Endothelial cell of hepatic sinusoid (primary cell): ENCODE results near the gene MAML2.

Experiments
- in situ Hi-C: cut with HindIII; loops from 2 replicates; pipeline ENCODE4 v1.10.0; 2017; ENCODE audit warnings: low sequenced_read_pairs

The MAML2 gene

DNA sequence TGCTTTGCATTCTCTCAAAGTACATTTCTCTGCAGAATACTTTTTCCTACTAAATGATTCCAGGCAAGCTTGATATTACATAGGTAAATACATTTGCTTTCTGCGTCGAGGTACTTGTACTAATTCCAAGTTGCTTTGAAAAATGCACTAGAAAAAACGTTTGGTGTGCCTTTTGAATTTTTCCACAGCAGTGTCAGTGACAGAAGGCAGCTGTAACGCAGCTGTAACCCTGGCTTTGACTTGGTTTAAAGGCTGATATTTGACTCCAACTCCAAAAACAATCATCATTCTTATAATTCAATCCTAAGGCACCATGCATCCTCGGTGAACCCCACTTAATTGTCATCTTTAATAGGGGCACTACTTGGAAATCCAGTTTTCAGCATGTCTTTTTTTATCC lies 125.0 kb downstream of the MAML2 start:
- in situ Hi-C loops: no loop called here

DNA sequence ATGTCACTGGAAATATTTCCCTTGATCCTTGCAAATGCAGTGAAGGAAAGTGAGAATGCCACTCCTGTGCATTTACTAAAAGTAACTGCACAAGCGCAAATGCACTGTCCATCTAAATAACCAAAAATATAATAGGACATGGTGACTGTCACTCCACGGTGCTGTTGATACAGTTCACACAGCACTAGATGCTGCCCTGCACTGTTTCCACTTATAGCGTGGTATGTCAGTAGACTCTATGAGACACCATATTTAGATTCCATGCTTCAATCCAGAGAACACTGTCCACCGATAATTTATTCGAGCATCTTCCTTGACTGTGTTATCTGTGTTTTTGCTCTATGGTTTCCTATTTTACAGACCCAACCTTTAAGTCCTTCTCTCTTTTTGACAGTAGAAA lies 125.8 kb downstream of the MAML2 start:
- in situ Hi-C loops: no loop called here

DNA sequence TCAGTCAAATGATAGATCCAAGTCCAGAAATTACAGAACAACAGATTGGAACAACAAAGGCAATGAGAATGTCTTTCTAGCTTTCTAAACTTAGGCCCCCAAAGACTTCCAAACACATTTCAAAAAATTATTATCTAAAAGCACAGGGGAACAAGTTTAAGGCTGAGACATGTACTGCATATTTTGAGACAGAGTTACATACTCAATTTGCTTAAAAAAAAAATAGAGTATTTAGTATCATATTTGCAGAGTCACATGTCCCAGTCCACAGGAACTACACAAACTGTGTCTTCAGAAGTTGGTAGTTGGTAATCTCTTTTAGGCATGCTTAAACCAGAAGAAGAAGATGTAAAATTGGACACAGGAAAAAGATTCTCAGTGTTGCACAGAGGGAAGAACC lies 127.2 kb downstream of the MAML2 start:
- in situ Hi-C loops: no loop called here

DNA sequence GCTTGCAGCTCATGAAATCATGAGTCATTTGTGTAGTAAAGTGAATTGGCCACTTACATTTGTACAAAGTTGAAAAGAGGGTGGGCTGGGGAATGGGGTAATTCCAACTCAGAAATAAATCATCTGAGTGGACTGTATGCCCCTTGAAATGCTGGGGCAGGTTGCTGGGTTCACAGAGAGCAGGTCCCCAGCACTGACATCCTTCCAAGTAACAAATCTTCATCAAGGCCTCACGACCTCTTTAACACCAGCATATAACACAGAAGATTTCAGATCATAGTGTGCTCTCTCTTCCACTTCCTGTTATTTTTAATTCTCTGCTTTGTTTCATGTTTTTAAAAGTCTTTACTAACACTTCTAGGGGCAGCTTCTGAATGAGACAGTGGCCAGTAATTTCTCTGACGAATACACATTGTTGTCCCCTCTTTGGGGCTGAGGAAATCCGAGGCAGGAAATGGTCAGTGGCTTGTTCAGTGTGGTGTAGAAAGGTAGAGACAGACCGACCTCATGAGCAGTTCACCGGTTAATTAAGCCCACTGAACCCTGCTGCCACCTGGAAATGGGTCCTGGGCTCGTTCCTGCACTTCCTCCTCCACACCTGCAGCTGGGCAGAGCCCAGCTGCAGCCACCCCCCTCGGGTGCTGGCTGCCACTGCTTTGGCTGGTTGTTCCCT lies 127.7 kb downstream of the MAML2 start:
- in situ Hi-C loops: no loop called here

DNA sequence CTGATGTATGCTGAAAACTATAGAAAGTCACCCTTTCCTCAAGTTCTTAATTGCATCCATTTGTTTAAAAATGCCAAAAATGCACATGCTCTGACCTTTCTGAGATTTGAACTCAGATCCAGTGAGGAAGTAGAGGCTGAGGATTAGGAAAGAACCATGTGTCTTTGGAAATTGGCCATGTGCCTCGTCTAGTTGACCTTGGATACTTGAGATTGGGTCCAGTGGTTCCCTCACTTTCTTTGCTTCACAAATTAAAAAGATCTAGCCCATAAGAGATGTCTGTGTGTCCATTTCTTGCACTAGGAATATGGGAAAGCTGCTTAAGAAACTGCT lies 128.3 kb downstream of the MAML2 start:
- in situ Hi-C loops: no loop called here

DNA sequence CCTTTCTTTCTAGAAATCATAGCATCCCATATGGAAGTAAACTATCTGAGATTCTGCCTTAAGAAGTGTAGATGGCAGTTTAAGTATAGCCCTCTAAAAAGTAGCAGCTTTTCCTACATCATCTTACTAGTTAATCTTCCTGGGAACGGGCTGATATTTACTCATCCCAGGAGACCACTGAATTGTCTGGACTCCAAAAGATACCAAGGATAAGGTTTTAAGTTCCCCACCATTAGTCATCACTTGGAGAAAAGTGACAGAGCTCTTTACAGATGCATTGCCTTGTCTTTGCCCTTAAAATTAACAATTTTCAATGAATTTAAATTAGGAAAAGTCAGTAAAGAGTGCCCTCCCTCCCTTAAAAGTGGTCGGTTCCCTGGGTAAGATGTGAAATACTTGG lies 129.5 kb downstream of the MAML2 start:
- in situ Hi-C loops: no loop called here

DNA sequence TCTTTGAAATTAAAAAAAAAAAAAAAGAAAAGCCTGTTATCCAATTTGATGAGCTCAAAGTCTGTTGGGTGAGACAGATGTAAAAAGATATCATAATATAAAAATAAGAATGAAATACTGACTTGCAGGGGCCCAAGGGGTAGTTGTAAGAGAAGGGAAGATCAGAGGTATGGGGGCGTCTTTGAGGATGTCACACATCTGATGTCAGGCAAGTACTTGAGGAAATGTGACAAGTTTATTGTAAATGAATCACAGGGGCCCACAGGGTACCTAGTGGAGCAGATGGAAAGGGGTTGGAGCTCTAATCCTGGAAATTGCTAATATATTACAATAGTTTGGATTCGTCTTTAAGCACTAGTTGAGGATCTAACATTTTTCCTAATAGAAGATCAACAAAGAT lies 131.6 kb downstream of the MAML2 start:
- in situ Hi-C loops: no loop called here

DNA sequence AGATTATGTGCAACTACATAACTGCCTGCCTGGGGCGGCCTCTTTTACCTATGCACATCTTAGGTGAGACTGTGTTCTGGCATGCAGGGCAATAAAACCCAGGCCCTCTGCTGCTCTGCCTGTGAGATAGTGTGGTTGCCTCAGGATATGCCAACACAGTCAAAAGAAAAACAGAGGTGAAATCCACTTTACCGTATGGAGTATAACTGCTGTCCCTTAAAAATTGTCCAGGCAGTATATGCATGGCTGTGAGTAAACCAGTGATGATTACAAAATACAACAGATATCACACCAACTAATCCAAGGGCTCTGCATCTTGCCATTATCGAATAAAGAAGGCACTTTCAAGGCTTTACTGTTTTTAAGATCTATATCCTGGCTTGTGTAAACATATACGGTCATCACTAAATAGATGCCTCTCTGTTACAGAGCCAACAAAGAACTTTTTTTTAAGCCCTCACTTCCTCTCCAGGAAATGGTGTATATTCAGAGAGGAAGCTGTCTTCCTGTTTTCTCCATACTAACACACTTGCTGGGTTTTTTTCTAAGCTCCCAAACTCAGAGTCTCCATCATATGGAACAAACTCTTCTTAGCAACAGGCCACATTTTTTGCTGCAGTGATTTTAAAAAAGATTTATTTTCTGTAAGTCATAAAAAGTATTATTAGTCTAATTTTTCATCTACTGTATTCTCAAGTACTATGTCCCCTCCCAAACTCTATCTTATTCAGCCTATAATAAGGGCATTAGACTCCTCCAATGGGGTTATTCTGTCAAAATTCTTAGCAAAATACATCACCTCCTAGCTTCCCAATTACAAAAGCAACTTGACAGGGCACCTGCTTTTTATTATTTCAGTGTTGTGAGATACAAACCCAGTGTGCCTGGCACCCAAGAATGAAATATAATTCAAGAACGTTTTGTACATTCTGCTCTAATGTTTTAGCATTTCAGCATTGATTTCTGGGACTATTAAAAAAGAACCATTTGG lies 135.2 kb downstream of the MAML2 start:
- in situ Hi-C loops: no loop called here

DNA sequence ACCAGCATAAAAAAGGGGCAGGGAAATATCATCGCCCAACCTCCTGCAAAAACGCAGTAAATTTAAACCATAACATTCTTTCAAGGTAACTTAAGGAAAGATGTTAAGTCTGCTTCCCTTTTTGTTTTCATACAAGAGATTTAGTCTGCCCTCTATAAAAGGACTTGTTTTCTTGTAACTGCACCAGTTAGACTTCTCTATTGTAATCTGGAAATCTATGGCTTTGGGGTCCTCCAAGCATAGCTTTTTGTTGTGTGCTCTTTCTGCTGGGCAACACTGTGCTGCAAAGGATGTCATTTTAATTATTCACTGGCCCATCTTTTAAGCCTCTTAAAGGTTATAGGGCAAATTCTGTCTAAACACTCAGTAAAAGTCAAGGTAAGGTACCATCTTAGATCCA lies 136.0 kb downstream of the MAML2 start:
- in situ Hi-C loops: no loop called here

DNA sequence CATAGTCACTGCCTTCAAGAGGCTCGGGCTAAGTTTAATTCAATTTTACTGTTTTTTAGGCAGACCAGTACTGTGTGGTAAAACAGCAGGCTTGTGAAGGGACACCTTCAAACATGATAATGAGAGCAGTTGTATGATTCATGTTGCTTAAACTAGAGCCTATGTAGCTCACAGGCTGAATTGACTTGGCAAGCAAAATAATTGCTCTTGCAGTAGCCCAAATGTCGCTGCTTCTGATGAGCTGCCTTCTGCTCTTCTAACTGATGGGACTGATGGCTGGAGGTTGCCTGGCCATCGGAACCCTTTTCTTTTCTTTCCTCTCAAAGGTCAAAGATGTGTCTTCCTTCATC lies 137.6 kb downstream of the MAML2 start:
- in situ Hi-C loops: no loop called here

DNA sequence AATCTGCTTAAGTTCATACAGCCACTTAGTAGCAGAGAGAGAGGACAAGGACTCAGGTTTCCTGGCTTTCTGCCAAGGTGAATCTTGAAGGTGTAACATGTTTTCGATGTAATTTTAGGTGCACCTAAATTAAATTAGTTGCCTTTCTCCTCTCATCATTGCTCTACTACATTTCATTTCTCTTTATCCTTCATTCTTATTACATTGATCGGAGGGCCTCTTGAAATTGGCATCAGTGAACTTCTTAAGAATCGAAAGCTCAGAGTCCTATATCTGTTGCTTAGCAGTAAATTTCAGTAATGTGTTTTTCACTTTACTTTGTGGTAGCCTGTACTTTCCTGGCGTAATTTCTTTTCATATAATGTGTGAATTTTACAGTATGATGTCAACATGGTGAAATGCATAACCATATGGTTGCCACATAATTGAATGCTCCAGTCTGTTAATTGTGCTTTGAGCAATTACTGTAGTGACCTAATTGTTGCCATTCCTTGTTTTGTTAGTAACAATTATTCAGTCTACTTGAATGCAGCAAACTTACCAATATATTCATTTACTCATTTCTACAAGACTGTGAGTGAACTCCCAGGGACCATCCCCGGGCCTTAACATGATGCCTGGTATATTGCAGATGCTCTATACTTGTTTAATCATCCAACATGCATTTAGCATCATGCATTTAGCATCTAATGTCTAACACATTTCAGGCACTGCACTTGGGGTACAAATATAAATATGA lies 138.1 kb downstream of the MAML2 start:
- in situ Hi-C loops: loop anchor here (5.0 kb wide), 1 partner anchor 52 kb away; no protein-coding TSS in a partner anchor

DNA sequence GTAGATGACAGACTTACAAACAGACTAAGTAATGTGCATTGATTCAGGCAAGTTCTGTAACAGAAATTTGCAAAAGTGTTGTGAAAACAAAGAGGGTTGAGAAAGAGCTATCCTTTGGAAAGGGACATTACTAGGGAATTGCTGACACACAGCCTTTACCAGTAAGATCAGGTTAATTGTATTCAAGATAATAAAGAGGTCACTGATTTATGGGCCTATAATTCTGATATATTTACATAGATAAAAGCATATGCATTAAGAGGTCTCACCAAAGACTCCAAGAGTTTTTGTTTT lies 138.7 kb downstream of the MAML2 start:
- in situ Hi-C loops: loop anchor here (5.0 kb wide), 1 partner anchor 53 kb away; no protein-coding TSS in a partner anchor

DNA sequence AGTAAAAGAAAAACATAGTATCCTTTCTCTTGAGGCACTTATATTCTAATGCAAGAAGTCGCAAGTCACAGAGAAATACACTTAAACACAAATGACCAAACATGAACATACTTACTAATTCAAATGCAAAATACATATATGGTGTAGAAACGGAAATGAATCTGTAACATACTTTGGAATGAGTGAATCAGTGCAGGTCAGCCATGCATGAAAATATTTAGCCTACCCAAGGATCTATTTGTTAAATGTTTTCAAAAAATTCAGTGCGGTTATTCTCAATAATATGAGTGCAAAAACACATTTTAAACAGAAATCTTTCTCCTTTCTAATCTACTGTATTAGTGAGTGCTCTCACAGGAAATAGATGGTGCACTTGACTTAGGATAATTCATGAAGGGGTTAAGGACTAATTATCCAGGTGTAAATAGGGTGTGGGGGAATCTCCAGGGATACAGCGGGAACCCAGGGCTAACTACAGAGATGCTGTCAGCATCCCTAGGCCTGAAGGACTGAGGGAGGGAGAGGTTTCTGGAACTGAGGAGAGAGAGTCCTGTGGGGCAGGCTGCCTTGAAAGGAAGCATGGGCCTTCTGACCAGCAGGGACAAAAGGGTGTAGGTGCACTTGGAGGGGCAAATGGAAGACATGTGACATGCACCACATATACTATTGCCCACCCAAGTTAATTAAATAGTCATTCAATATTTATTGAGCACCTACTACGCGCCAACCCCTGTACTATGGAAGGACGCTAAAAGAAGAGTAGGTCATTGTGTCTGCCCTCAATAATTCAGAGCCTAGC lies 139.2 kb downstream of the MAML2 start:
- in situ Hi-C loops: loop anchor here (5.0 kb wide), 1 partner anchor 54 kb away; no protein-coding TSS in a partner anchor

DNA sequence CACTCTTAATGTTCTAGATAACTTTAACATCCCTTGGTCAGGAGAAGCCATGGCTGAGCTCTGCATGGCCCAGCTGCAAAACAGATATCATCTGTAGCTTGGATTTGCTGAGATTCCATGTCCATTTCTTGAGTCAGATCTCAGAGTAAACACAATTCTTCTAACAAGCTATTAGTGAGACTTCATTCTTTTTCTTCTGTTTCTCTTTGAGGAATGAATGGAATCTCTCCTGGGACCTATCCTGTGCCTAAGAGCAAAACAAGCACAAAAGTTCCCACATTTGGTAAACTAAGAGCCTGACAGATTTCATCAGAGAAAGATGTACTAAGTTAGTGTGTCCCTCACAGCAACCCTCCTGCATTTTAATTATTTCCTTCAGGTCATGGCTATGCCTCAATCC lies 142.8 kb downstream of the MAML2 start:
- in situ Hi-C loops: loop anchor here (5.0 kb wide), 1 partner anchor 57 kb away; no protein-coding TSS in a partner anchor

DNA sequence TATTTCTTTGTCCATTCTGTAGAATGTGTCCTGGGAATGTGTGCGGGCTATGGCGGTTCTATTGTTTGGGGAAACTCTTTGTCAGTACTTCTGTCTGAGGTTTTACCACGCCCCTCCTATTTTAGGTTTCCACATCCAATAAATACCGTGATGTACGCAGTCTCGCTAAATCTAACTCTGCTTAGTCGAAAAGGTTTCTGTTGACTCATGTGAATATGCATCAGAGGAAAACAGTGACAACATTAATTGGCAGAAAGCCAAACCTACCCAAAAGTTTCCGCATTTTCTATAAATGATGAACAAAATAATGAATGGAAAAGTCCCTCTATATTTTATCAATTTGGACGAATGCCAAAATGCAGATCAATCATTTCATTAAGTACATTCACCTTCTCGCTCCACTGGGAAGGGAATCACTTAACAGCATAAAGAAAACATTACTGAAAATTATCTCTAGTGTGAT lies 143.4 kb downstream of the MAML2 start:
- in situ Hi-C loops: loop anchor here (5.0 kb wide), 1 partner anchor 58 kb away; no protein-coding TSS in a partner anchor

DNA sequence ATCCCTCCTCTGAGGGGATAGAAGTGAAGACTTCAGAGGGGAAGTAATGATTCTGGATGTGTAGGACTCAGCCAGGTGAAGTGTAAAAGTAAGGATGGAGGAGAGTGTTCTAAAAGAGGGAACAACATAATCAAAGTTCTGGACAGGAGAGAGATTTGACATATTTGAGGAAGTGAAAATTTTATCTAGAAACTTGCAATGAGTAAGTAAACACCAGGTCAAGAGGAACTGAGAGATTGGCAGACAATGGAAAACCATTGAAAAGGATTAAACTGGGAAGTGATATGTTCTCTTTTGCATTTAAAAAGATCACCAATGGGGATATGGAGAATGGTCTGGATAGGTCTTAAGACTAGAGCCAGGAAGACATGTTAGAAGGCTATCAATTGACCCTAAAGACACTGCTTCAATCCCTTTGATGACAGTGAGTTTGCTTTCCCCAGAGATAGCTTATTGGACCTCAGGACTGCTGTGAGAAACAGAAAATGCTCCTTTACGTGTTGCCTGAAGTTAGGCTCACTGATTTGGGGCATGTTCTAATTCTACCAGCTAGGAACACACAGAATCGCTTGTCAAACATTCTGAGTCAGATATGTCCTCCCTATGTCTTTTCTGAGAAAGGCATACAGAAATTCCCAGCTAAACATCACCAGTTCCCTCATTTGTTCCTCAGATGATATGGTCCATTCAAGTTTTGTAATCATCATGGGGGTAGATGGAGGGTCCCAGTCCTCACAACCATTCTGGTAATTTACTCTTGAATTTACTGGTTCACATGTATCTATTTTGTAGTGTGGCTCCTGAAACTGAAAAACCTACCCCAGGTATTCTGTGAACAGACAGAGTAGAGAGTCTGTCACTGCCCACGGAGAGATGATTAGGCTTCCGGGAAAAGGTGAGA lies 144.9 kb downstream of the MAML2 start:
- in situ Hi-C loops: no loop called here

DNA sequence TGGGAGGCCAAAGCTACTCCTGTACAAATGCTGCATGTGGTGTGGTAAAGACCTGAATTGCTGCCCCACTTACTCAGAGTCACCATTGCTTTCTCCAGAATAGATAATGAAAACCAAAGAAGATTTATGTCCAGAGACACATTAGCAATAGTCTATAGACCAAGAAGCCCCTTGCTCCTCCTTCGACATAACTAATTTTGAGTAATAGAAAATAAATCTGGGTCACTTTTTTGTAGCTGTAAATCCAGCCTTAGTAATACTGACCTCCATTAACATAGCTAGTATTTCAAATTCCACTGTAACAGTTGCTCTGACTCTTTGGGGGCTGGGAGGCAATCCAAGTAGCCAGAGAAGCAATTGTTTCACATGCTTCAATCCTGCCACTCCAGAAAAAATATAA lies 145.9 kb downstream of the MAML2 start:
- in situ Hi-C loops: no loop called here

DNA sequence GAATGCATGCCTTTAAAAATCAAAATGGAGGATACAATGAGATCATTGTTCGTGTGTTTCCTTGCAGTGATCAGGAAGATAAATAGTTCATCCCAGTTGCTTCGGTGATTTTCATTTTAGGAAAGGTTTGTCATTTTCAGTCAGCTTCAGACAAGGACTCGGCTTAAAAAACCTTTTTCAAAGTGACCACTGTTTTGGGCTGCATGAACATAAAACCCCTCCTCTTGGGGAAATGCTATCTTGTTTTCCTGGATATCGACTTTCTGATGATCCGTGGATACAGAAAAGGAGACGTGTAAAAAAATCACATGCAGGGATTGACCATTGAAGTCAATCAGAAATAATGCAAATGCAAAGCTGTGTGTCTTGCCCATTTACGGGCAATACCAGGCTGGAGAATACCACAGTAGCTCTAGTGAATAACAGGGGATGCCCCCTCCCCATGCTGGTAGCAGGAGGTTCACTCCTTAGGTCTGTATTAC lies 146.8 kb downstream of the MAML2 start:
- in situ Hi-C loops: no loop called here

DNA sequence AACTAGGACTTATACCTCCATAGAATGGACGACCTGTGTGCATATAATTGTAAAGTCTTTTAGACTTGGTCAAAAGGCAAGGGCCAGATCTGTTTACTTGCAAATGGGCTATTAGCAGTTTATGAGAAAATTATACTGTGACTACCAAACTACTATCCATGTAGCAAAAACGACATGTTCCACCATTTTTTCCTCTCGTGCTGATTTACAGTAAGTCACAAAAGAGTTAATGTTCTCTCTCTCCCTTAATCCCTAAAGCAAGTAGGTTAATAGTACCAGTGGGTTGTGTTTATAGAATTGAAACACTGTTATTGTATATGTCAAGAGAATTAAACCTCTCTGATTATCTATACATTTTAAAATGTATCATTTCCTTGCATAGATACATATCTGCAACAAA lies 147.3 kb downstream of the MAML2 start:
- in situ Hi-C loops: no loop called here
